Esophagus muscularis mucosa (tissue), 3 donors: ENCODE measurements around the gene HBEGF.

ENCODE experiments used
- POLR2AphosphoS5 ChIP-seq, 2 donors: sonication (generic); formaldehyde crosslinking; IDR thresholded peaks; one replicate each; pipeline ENCODE4 v1.6.1; 2017; ENCODE audit warnings: antibody characterized with exemption in 2 of 2
- TF ChIP-seq, protein P1 (sequence below), 3 experiments: fragments of 200-600 bp in 2 of 3; fragments of 450-650 bp in 1 of 3; sonication (generic) in 2 of 3; IDR thresholded peaks; one replicate each; pipeline ENCODE4 v1.5.1; 2017 to 2019; ENCODE audit warnings: antibody characterized with exemption in 3 of 3, mild to moderate bottlenecking in 2 of 3, moderate library complexity in 1 of 3

DNA sequence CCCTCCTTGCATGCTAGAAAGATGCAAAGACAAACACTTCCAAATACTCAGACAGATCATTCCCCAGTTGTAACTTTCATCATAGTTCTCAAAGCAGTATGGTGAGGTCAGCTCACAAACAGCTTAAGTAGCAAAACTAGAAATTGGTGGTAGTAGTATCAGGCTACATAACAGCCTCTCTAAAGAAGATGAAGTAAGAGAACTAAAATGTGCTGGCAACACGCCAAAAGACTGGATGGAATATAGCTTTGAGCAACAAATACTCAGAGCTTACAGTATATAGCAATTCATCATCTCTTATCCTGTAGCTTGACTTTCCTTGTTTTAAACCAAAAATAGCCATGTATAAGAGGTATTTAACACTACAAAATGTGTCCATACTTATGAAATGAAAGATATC lies 51.0 kb downstream of the HBEGF start:
- no peak for TF ChIP-seq POLR2AphosphoS5 (IDR thresholded peaks at IDR 0.05)
- TF ChIP-seq, protein P1, sequence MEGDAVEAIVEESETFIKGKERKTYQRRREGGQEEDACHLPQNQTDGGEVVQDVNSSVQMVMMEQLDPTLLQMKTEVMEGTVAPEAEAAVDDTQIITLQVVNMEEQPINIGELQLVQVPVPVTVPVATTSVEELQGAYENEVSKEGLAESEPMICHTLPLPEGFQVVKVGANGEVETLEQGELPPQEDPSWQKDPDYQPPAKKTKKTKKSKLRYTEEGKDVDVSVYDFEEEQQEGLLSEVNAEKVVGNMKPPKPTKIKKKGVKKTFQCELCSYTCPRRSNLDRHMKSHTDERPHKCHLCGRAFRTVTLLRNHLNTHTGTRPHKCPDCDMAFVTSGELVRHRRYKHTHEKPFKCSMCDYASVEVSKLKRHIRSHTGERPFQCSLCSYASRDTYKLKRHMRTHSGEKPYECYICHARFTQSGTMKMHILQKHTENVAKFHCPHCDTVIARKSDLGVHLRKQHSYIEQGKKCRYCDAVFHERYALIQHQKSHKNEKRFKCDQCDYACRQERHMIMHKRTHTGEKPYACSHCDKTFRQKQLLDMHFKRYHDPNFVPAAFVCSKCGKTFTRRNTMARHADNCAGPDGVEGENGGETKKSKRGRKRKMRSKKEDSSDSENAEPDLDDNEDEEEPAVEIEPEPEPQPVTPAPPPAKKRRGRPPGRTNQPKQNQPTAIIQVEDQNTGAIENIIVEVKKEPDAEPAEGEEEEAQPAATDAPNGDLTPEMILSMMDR (IDR thresholded peaks at IDR 0.05), result no peak
